ENCODE results near the gene OXER1.

- TF ChIP-seq POLR2A (IDR thresholded peaks at IDR 0.05) (no peak), CTCF (IDR thresholded peaks at IDR 0.05) (no peak)
Observed at GRCh38 chr2:42754776-42755140, 9.2 kb downstream of the OXER1 start.
